ENCODE results near the gene SOAT1.

The SOAT1 gene

GRCh38 chr1:179295164-179295755 lies 1.7 kb downstream of the SOAT1 start:
- no peak for TF ChIP-seq BACH2 (CRISPR knock-in tag; IDR thresholded peaks at IDR 0.05; ENCODE audit: borderline replicate concordance)
- no peak for TF ChIP-seq CSDC2 (CRISPR knock-in tag; IDR thresholded peaks at IDR 0.05)
- TF ChIP-seq, protein P1, sequence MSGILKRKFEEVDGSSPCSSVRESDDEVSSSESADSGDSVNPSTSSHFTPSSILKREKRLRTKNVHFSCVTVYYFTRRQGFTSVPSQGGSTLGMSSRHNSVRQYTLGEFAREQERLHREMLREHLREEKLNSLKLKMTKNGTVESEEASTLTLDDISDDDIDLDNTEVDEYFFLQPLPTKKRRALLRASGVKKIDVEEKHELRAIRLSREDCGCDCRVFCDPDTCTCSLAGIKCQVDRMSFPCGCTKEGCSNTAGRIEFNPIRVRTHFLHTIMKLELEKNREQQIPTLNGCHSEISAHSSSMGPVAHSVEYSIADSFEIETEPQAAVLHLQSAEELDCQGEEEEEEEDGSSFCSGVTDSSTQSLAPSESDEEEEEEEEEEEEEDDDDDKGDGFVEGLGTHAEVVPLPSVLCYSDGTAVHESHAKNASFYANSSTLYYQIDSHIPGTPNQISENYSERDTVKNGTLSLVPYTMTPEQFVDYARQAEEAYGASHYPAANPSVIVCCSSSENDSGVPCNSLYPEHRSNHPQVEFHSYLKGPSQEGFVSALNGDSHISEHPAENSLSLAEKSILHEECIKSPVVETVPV (CRISPR knock-in tag; IDR thresholded peaks at IDR 0.05): no peak
- TF ChIP-seq PATZ1 (CRISPR knock-in tag; IDR thresholded peaks at IDR 0.05; ENCODE audit: borderline replicate concordance): no peak
- TF ChIP-seq ZC3H10 (CRISPR knock-in tag; IDR thresholded peaks at IDR 0.05): no peak
- TF ChIP-seq ZFP3 (CRISPR knock-in tag; IDR thresholded peaks at IDR 0.05): no peak
- no peak for TF ChIP-seq ZFP30 (CRISPR knock-in tag; IDR thresholded peaks at IDR 0.05)
- no peak for TF ChIP-seq PPARA (CRISPR knock-in tag; IDR thresholded peaks at IDR 0.05; ENCODE audit: borderline replicate concordance)
- TF ChIP-seq, protein P2, sequence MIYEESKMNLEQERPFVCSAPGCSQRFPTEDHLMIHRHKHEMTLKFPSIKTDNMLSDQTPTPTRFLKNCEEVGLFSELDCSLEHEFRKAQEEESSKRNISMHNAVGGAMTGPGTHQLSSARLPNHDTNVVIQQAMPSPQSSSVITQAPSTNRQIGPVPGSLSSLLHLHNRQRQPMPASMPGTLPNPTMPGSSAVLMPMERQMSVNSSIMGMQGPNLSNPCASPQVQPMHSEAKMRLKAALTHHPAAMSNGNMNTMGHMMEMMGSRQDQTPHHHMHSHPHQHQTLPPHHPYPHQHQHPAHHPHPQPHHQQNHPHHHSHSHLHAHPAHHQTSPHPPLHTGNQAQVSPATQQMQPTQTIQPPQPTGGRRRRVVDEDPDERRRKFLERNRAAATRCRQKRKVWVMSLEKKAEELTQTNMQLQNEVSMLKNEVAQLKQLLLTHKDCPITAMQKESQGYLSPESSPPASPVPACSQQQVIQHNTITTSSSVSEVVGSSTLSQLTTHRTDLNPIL (CRISPR knock-in tag; IDR thresholded peaks at IDR 0.05; ENCODE audit: low read depth): no peak
- no peak for ATAC-seq

- TF ChIP-seq ZFP3 (CRISPR knock-in tag; IDR thresholded peaks at IDR 0.05) (no peak), ZNF565 (CRISPR knock-in tag; conservative IDR thresholded peaks at IDR 0.05; ENCODE audit: low read depth) (no peak), SNAI2 (CRISPR knock-in tag; IDR thresholded peaks at IDR 0.05) (no peak), TCF4 (CRISPR knock-in tag; IDR thresholded peaks at IDR 0.05; ENCODE audit: borderline replicate concordance) (no peak), OSR1 (CRISPR knock-in tag; IDR thresholded peaks at IDR 0.05) (no peak), CSDC2 (CRISPR knock-in tag; IDR thresholded peaks at IDR 0.05) (no peak), BACH2 (CRISPR knock-in tag; IDR thresholded peaks at IDR 0.05; ENCODE audit: borderline replicate concordance) (no peak), ZC3H10 (CRISPR knock-in tag; IDR thresholded peaks at IDR 0.05) (no peak), ZFP30 (CRISPR knock-in tag; IDR thresholded peaks at IDR 0.05) (no peak), GLIS3 (CRISPR knock-in tag; IDR thresholded peaks at IDR 0.05) (no peak), TOX (CRISPR knock-in tag; IDR thresholded peaks at IDR 0.05; ENCODE audit: borderline replicate concordance) (no peak), PATZ1 (CRISPR knock-in tag; IDR thresholded peaks at IDR 0.05; ENCODE audit: borderline replicate concordance) (no peak), PPARA (CRISPR knock-in tag; IDR thresholded peaks at IDR 0.05; ENCODE audit: borderline replicate concordance) (no peak), ARNTL (CRISPR knock-in tag; IDR thresholded peaks at IDR 0.05; ENCODE audit: borderline replicate concordance, low read depth) (no peak), ISL1 (CRISPR knock-in tag; IDR thresholded peaks at IDR 0.05) (no peak)
- TF ChIP-seq, protein P2 (CRISPR knock-in tag; IDR thresholded peaks at IDR 0.05; ENCODE audit: low read depth): no peak
- no peak for ATAC-seq
These were observed 2.9 kb downstream of the SOAT1 start for GRCh38 chr1:179296356-179297104.

DNA sequence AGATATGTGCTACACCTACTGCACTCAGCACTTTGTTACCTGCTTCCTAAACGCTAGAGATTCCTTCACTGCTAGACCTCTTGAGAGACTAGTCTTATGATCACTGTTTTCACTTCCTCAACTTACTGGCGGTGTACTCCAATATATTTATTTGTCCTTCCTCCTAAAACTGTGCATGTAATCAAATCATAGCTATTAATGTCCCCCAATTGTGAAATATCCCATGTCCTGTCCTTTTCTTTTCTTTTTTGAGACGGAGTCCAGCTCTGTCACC lies 3.4 kb downstream of the SOAT1 start:
- no peak for ATAC-seq
- TF ChIP-seq, protein P1 (CRISPR knock-in tag; IDR thresholded peaks at IDR 0.05): no peak
- no peak for TF ChIP-seq SNAI2 (CRISPR knock-in tag; IDR thresholded peaks at IDR 0.05)
